ENCODE data around the gene WDR90.

The WDR90 gene

DNA sequence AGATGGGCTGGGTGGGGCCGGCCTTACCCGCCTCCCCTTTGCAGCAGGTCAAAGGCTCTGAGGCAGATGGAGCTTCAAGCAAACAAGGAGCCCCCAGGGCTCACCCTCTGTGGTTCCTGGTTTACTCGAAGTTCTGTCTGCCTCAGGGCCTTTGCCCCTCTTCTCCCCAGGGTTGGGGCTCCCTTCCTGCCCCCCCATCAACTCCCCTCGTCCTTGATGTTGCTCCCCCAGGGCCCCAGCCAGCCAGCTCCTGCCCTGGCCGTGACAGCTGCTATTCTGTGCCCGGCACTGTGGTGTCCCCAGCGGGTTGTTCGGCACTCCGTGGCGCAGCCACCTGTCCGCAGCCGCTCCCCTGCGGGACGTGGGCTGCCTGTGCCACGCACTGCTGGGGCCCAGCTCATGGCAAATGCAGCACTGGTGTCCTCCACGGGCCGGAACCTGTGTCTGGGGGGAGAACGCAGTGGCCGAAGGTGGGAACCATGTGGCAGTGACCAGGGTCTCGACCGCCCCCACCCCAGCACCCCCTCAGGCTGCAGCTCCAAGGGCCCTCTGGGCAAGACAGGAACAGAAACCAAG lies 61.4 kb downstream of the WDR90 start:
- no peak for DNase-seq

DNA sequence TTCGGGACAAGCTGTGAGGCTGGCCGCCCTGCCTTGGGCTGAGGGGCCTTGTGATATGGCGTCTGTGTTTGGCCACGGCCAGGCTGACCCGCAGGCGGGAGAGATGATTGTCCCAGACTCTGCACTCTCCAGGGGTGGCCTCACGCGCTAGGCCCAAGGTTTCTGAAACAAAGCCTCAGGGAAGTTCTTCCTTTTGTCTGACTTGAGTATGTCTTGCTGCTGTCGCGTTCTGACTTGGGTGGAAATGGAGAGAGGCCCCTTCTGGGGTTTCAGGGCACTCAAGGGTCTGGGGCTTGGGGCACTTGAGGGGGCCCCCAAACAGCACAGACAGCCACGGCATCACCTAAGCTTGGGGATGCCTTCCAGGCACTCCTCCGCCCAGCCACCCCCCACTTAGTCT lies 61.9 kb downstream of the WDR90 start:
- DNase-seq = no peak

- peak; percentile 78 for DNase-seq
These were observed 62.6 kb downstream of the WDR90 start for GRCh38 chr16:711548-712320.

- DNase-seq = peak; percentile 58
These were observed 63.6 kb downstream of the WDR90 start for GRCh38 chr16:712740-713250.

- DNase-seq = no peak
These were observed 64.9 kb downstream of the WDR90 start for GRCh38 chr16:714079-714478.

GRCh38 chr16:714558-715476 lies 65.7 kb downstream of the WDR90 start, which contains the start of gene METRN:
Gene METRN, plus strand, starts transcription at chr16:715118. Its CDS starts 172 bp downstream, at chr16:715290.
- DNase-seq = peak; percentile 89

GRCh38 chr16:715477-716199 lies 66.5 kb downstream of the WDR90 start:
- no peak for DNase-seq

GRCh38 chr16:716200-716568 lies 67.0 kb downstream of the WDR90 start:
- no peak for DNase-seq

DNA sequence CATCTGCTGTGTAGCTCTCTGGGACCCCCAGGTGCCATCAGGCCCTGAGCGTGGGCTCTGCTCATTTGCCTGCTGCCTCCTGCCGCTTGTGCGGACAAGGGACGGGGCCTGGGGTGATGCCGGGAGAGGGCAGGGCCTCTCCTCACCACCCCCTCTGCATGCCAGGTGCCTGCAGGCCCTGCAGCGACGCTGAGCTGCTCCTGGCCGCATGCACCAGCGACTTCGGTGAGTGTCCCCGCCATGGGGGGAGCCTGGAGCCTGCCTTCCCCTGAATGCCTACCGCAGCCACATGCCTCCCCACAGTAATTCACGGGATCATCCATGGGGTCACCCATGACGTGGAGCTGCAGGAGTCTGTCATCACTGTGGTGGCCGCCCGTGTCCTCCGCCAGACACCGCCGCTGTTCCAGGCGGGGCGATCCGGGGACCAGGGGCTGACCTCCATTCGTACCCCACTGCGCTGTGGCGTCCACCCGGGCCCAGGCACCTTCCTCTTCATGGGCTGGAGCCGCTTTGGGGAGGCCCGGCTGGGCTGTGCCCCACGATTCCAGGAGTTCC lies 67.7 kb downstream of the WDR90 start:
- no peak for DNase-seq

All from activated CD4-positive, alpha-beta T cell treated with anti-CD3 and anti-CD28 coated beads, Interleukin-2, amount 50 U/mL, for 16 hours (primary cell).